ENCODE data around the gene ZNF320.

DNA sequence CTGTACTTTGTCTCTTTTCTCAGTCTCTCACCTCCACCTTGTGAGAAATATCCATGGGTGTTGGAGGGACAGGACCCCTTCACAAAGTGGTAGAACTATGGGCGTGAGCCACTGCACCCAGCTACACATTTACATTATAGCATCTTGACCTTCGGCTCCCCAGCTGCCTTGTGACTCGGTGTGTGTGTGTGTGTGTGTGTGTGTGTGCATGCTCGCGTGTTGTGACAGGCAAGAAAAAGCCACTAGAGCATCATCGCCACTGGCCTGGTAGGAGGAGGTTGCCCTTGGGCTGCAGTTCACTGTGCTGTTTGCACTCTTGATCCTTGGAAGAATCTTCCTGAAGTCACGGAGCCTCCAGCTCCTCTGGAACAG is 39.5 kb upstream of the ZNF320 start:
- TF ChIP-seq, protein P1, sequence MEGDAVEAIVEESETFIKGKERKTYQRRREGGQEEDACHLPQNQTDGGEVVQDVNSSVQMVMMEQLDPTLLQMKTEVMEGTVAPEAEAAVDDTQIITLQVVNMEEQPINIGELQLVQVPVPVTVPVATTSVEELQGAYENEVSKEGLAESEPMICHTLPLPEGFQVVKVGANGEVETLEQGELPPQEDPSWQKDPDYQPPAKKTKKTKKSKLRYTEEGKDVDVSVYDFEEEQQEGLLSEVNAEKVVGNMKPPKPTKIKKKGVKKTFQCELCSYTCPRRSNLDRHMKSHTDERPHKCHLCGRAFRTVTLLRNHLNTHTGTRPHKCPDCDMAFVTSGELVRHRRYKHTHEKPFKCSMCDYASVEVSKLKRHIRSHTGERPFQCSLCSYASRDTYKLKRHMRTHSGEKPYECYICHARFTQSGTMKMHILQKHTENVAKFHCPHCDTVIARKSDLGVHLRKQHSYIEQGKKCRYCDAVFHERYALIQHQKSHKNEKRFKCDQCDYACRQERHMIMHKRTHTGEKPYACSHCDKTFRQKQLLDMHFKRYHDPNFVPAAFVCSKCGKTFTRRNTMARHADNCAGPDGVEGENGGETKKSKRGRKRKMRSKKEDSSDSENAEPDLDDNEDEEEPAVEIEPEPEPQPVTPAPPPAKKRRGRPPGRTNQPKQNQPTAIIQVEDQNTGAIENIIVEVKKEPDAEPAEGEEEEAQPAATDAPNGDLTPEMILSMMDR (IDR thresholded peaks at IDR 0.05): no peak
- TF ChIP-seq POLR2A (IDR thresholded peaks at IDR 0.05) (no peak), EP300 (IDR thresholded peaks at IDR 0.05) (no peak)
